ENCODE data around the gene PLXNA1.

GRCh38 chr3:127032296-127032990, 49.5 kb downstream of the PLXNA1 start:
- TF ChIP-seq ATF3 (IDR thresholded peaks at IDR 0.05; ENCODE audit: borderline replicate concordance, extremely low read depth, low read depth, low read length) = no peak
- no peak for TF ChIP-seq ZZZ3 (IDR thresholded peaks at IDR 0.05; ENCODE audit: control insufficient read depth, insufficient read length, low read depth)
- TF ChIP-seq, protein P1, sequence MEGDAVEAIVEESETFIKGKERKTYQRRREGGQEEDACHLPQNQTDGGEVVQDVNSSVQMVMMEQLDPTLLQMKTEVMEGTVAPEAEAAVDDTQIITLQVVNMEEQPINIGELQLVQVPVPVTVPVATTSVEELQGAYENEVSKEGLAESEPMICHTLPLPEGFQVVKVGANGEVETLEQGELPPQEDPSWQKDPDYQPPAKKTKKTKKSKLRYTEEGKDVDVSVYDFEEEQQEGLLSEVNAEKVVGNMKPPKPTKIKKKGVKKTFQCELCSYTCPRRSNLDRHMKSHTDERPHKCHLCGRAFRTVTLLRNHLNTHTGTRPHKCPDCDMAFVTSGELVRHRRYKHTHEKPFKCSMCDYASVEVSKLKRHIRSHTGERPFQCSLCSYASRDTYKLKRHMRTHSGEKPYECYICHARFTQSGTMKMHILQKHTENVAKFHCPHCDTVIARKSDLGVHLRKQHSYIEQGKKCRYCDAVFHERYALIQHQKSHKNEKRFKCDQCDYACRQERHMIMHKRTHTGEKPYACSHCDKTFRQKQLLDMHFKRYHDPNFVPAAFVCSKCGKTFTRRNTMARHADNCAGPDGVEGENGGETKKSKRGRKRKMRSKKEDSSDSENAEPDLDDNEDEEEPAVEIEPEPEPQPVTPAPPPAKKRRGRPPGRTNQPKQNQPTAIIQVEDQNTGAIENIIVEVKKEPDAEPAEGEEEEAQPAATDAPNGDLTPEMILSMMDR (IDR thresholded peaks at IDR 0.05 in 2 of 3, conservative IDR thresholded peaks at IDR 0.05 in 1 of 3; ENCODE audit: control insufficient read depth in 2 of 3, extremely low read depth in 1 of 3, insufficient read depth in 1 of 3, low read depth in 3 of 3, low read length in 3 of 3) = no peak
- TF ChIP-seq STAT3 (IDR thresholded peaks at IDR 0.05; ENCODE audit: low read depth, low read length) = no peak
- TF ChIP-seq RBBP5 (conservative IDR thresholded peaks at IDR 0.05) = no peak
- no peak for TF ChIP-seq EGR1 (IDR thresholded peaks at IDR 0.05; ENCODE audit: borderline replicate concordance in 1 of 2, low read depth in 2 of 2, low read length in 2 of 2)
- no peak for TF ChIP-seq USF2 (IDR thresholded peaks at IDR 0.05; ENCODE audit: borderline replicate concordance, low read depth, low read length)
- TF ChIP-seq SRF (IDR thresholded peaks at IDR 0.05; ENCODE audit: low read depth in 2 of 2, low read length in 2 of 2) = no peak
- TF ChIP-seq, protein P2, sequence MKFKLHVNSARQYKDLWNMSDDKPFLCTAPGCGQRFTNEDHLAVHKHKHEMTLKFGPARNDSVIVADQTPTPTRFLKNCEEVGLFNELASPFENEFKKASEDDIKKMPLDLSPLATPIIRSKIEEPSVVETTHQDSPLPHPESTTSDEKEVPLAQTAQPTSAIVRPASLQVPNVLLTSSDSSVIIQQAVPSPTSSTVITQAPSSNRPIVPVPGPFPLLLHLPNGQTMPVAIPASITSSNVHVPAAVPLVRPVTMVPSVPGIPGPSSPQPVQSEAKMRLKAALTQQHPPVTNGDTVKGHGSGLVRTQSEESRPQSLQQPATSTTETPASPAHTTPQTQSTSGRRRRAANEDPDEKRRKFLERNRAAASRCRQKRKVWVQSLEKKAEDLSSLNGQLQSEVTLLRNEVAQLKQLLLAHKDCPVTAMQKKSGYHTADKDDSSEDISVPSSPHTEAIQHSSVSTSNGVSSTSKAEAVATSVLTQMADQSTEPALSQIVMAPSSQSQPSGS (IDR thresholded peaks at IDR 0.05; ENCODE audit: low read length) = no peak
- no peak for TF ChIP-seq POLR2A (IDR thresholded peaks at IDR 0.05; ENCODE audit: low read depth, low read length)
